Breast epithelium (tissue), 4 donors: ENCODE data around the gene RPS6KA6. TPM values are rescaled to one million over a fixed set of nuclear protein-coding genes. Genes with fewer than 3 reads are reported as not detected.

Source experiments
- DNase-seq, 2 donors: peaks; one replicate each; pipeline ENCODE4 v3.0.0-alpha.2; 2019; ENCODE audit warnings: low spot score in 2 of 2
- H3K27ac ChIP-seq, 2 donors: fragments of 200-600 bp; sonication (generic) in 1 of 2; one replicate each; pipeline ENCODE4 v1.5.1; 2016 to 2019; ENCODE audit warnings: mild to moderate bottlenecking in 1 of 2
- H3K27me3 ChIP-seq, 2 donors: fragments of 200-600 bp; sonication (generic) in 1 of 2; one replicate each; pipeline versions ENCODE4 v1.5.1 to v1.6.0; 2017 to 2019; ENCODE audit warnings: control low read depth in 1 of 2, mild to moderate bottlenecking in 1 of 2
- H3K36me3 ChIP-seq: fragments of 200-600 bp; one replicate; pipeline ENCODE4 v1.5.1; 2019
- H3K4me1 ChIP-seq, 2 donors: fragments of 200-600 bp; sonication (generic); one replicate each; pipeline ENCODE4 v1.5.1; 2016 to 2019; ENCODE audit warnings: control low read depth in 1 of 2
- H3K4me3 ChIP-seq, 3 donors: fragments of 200-600 bp; sonication (generic); 1 replicate in 2 of 3; 2 replicates in 1 of 3; pipeline ENCODE4 v1.5.1; 2016 to 2019; ENCODE audit warnings: mild to moderate bottlenecking in 3 of 3, moderate library complexity in 2 of 3
- H3K9me3 ChIP-seq, 2 donors: fragments of 200-600 bp; sonication (generic) in 1 of 2; one replicate each; pipeline ENCODE4 v1.5.1; 2016 to 2019; ENCODE audit warnings: control low read depth in 1 of 2
- CTCF ChIP-seq, 3 donors: fragments of 450-650 bp; IDR thresholded peaks; one replicate each; pipeline ENCODE4 v1.5.1; 2016 to 2017; ENCODE audit warnings: antibody characterized with exemption in 3 of 3, mild to moderate bottlenecking in 3 of 3, moderate library complexity in 3 of 3
- POLR2A ChIP-seq: fragments of 450-650 bp; IDR thresholded peaks from one replicate; pipeline ENCODE4 v1.6.1; 2016; ENCODE audit warnings: antibody characterized with exemption, mild to moderate bottlenecking, moderate library complexity
- POLR2AphosphoS5 ChIP-seq, 3 donors: sonication (generic); formaldehyde crosslinking; IDR thresholded peaks; one replicate each; pipeline ENCODE4 v1.6.1; 2017; ENCODE audit warnings: antibody characterized with exemption in 3 of 3
- intact Hi-C: fragments of 100-400 bp; cut with DNase I; formaldehyde crosslinking; loops from one replicate; pipeline ENCODE4 v1.15.1; 2023; ENCODE audit warnings: low total_unique reads
- total RNA-seq, 3 donors: library from RNA; depleted of rRNA; stranded (reverse); fragments of >200 nt; gene quantifications; one replicate each; pipeline ENCODE4 v1.1.0, GENCODE V29; 2016

Gene RPS6KA6
- total RNA-seq, 3 donors from 2014 or later, result 0.96 to 5.9 (median 5.2) TPM

- H3K36me3 ChIP-seq, result no peaks in the 10 kb centered on the region
- no peak for DNase-seq
- peaks cover 0 to 7% of the 10 kb centered on the region in 2 donors for H3K27me3 ChIP-seq
- H3K4me1 ChIP-seq, result no peaks in the 10 kb centered on the region
- no peak overlapping the region for H3K27ac ChIP-seq
- intact Hi-C loops, result no loop called here
- TF ChIP-seq CTCF (IDR thresholded peaks at IDR 0.05) (no peak), POLR2AphosphoS5 (IDR thresholded peaks at IDR 0.05) (no peak), POLR2A (no peak)
- H3K9me3 ChIP-seq, result no peaks in the 10 kb centered on the region
- H3K4me3 ChIP-seq, result no peak overlapping the region
Measured at GRCh38 chrX:84175958-84176357, 12.0 kb downstream of the RPS6KA6 start.

- no peaks in the 10 kb centered on the region for H3K4me1 ChIP-seq
- no peak overlapping the region for H3K4me3 ChIP-seq
- no peak for TF ChIP-seq POLR2A
- no peak for TF ChIP-seq POLR2AphosphoS5 (IDR thresholded peaks at IDR 0.05)
- TF ChIP-seq CTCF (IDR thresholded peaks at IDR 0.05), result no peak
- no peaks in the 10 kb centered on the region for H3K9me3 ChIP-seq
- H3K27ac ChIP-seq, result no peak overlapping the region
- intact Hi-C loops, result no loop called here
- peaks cover 0 to 7% of the 10 kb centered on the region in 2 donors for H3K27me3 ChIP-seq
- no peaks in the 10 kb centered on the region for H3K36me3 ChIP-seq
- DNase-seq, result no peak
Measured at GRCh38 chrX:84175274-84175673, 12.7 kb downstream of the RPS6KA6 start.

GRCh38 chrX:84174348-84174747, 13.7 kb downstream of the RPS6KA6 start:
- intact Hi-C loops, result no loop called here
- no peak for DNase-seq
- H3K27me3 ChIP-seq, result peaks cover 0 to 7% of the 10 kb centered on the region in 2 donors
- H3K36me3 ChIP-seq, result no peaks in the 10 kb centered on the region
- H3K9me3 ChIP-seq, result no peaks in the 10 kb centered on the region
- TF ChIP-seq POLR2AphosphoS5 (IDR thresholded peaks at IDR 0.05) (no peak), CTCF (IDR thresholded peaks at IDR 0.05) (no peak), POLR2A (no peak)
- no peak overlapping the region for H3K27ac ChIP-seq
- H3K4me1 ChIP-seq, result no peaks in the 10 kb centered on the region
- H3K4me3 ChIP-seq, result no peak overlapping the region

- DNase-seq, result no peak
- Histone ChIP-seq H3K27me3 (peaks cover 0 to 2% of the 10 kb centered on the region in 2 donors), H3K36me3 (no peaks in the 10 kb centered on the region), H3K27ac (no peak overlapping the region), H3K4me1 (no peaks in the 10 kb centered on the region), H3K9me3 (no peaks in the 10 kb centered on the region), H3K4me3 (no peak overlapping the region)
- TF ChIP-seq POLR2A (no peak), CTCF (IDR thresholded peaks at IDR 0.05) (no peak), POLR2AphosphoS5 (IDR thresholded peaks at IDR 0.05) (no peak)
- intact Hi-C loops, result no loop called here
Measured at GRCh38 chrX:84170931-84171330, 17.1 kb downstream of the RPS6KA6 start.

GRCh38 chrX:84168574-84168973, 19.4 kb downstream of the RPS6KA6 start:
- H3K27me3 ChIP-seq, result no peaks in the 10 kb centered on the region
- H3K4me1 ChIP-seq, result no peaks in the 10 kb centered on the region
- intact Hi-C loops, result no loop called here
- H3K4me3 ChIP-seq, result no peak overlapping the region
- TF ChIP-seq POLR2AphosphoS5 (IDR thresholded peaks at IDR 0.05), result no peak
- TF ChIP-seq POLR2A, result no peak
- no peak for TF ChIP-seq CTCF (IDR thresholded peaks at IDR 0.05)
- no peak for DNase-seq
- H3K27ac ChIP-seq, result no peak overlapping the region
- H3K36me3 ChIP-seq, result no peaks in the 10 kb centered on the region
- H3K9me3 ChIP-seq, result no peaks in the 10 kb centered on the region
